HG03175 (cell line): ENCODE data around the gene LRRTM1.

Experiments
- ATAC-seq: cut with Tn5 transposase; IDR thresholded peaks from one replicate; pipeline ENCODE4 v1.9.1; 2021; ENCODE audit warnings: mild to moderate bottlenecking, moderate library complexity; ENCODE audit not compliant: unreplicated experiment

The LRRTM1 gene

GRCh38 chr2:80303909-80304837 lies at the start of gene LRRTM1:
TSS of gene LRRTM1 (minus strand) at chr2:80304752. CDS start at chr2:80303819, 933 bp downstream.
- ATAC-seq = no peak

GRCh38 chr2:80351231-80351630 lies 46.7 kb upstream of the LRRTM1 start:
- ATAC-seq = no peak

DNA sequence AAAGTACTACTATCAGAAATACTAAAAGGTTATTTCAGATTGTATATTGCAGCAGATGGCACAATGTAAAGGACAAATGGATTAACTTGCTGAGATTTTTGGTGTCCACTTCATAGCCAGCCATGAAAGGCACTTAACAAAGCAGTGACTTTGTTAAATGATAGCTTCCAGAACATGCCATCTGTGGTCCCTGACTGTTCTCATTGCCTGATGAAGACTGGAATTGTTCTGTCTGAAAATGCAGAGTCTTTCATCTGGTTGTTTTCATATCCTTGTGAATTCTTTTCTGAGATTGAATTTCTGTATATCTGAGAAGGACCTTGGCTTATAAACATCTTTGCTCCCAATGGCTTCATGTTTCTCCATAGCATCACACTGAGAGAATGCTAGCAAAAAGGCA lies 44.4 kb upstream of the LRRTM1 start:
- no peak for ATAC-seq

GRCh38 chr2:80348078-80348477 lies 43.5 kb upstream of the LRRTM1 start:
- no peak for ATAC-seq

- no peak for ATAC-seq
Measured at GRCh38 chr2:80340022-80340421, 35.5 kb upstream of the LRRTM1 start.

GRCh38 chr2:80338794-80339193 lies 34.2 kb upstream of the LRRTM1 start:
- no peak for ATAC-seq

DNA sequence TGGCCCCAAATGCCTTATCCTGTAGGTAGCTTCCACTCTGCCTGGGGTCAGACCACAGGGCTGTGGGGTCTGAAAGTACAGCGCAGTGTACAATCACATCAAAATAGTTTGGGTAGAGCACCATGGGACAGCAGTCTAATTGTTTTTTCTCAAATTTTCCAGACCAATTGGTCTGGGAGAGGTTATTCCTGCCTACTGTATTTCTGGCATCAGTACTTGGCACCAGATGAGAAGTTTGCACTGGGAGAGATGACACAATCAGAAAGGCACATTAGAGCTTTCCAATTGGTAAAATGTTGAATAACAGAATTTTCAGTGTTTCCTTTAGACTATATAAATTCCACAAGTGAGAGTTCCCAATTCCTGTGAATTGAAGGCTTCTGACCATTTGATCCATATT lies 30.9 kb upstream of the LRRTM1 start:
- no peak for ATAC-seq

- ATAC-seq = no peak
Measured at GRCh38 chr2:80333886-80334285, 29.3 kb upstream of the LRRTM1 start.

DNA sequence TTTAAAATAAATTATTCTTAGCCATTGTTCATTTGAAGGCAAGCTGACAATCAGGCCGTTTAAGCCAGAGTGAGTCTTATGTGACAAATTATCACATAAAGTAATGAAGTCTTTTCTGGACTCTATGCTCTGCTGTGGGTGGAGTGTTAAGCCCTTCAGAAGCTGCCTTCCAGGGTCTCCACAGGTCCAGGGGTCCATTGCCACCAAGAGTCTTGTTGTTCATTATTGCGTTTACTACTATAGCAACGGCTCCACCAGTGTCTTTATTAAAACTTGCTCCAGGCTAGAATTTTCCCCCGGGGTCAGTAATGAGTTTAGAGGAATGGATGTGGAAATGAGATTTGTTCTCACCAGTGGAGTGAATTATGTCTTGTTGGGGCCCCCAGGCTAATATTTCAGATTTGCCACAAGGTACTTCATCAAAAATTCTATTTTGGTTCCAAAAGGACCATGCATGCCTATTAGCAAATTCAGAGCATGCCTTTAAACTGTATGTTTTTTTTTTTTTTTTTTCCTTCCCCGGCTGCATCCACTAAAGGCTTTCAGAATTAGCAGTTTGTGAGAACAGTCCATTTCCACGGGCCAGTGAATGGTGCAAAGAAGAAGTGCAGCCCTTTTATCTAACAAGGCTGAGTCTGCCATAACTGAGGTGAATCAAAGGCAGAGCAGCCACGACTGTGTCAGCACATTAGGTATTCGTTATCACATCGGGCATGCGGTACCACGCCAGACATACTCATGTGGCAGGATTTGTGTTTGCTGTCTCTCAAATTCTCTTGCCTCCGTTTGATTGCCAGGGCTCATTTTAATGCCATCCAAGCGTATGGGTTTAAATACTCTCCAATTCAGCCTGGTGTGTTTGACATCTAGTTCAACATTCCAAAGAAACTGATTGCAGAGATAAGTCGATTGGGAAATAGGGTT lies 26.2 kb upstream of the LRRTM1 start:
- no peak for ATAC-seq

- no peak for ATAC-seq
Measured at GRCh38 chr2:80329491-80329890, 24.9 kb upstream of the LRRTM1 start.

- ATAC-seq = no peak
Measured at GRCh38 chr2:80328159-80328571, 23.6 kb upstream of the LRRTM1 start.

- no peak for ATAC-seq
Measured at GRCh38 chr2:80326861-80327260, 22.3 kb upstream of the LRRTM1 start.

GRCh38 chr2:80326214-80326613 lies 21.7 kb upstream of the LRRTM1 start:
- ATAC-seq = no peak

GRCh38 chr2:80324525-80324924 lies 20.0 kb upstream of the LRRTM1 start:
- ATAC-seq = no peak

DNA sequence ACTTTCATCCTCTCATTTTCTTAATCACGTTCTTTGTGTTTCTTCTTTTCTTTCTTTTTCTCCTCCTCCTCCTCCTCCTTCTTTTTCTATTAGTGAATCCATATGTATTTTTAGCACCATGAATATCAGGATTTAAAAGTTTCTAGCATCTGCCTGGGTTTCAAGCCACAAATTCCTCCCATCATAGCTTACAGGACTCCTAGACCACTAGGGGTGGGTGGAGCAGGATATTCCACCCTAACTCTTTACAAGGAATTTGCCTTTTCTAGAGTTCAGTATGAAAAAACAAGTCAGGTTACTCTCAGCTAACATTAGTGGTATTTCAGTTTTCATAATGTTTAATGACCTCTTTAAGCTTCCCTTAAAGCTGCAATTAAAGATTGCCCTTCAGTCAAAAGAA lies 19.1 kb upstream of the LRRTM1 start:
- ATAC-seq = no peak

- ATAC-seq = no peak
Measured at GRCh38 chr2:80322958-80323357, 18.4 kb upstream of the LRRTM1 start.

DNA sequence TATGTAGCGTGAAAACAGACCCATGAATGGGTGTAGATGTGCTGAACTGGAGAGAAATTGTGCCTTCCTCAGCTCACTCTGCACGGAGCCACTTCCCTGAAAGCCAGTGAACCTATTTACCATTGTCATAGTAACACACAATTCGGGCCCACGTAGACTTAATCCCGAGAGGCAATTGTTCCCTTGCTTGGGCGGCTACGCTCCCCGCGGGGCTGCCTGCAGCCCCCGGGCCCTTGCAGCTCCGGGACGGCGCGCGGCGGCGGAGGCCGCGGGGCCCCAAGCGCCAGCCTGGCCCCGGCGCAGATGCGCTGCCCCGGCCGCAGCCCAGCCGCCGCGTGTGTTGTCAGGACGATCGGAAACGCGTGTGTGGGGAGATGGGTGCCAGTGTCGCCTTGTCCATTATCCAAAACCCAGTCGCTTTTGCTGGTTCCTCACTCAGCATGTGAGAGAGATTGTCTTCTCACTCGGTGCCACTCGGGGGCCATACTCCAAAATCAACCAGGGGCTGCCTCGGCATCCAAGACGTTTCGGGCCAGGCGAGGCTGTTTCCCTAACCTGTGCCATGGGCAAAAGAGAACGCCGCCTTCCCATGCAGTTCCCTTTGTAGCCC lies 17.9 kb upstream of the LRRTM1 start:
- ATAC-seq = no peak

- no peak for ATAC-seq
Measured at GRCh38 chr2:80312282-80312839, 7.8 kb upstream of the LRRTM1 start.

DNA sequence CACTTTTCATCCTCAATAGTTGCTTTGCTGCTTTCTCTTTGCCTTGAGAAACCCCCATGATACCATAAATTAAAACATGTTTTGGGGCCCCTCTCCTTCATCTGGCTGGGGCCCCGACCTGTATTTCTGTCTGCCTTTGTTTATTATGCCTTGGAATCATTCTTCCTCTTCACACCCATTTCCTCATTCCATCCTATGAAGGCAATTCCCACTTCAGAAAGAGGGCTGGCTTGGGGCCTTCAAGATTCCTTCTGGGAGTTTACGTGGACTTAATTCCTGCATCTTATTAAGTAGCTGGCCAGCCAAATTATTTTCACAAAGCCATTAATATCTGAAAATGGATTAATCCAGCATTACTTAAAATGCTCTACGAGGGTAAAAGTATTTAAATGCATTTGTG lies 6.8 kb upstream of the LRRTM1 start:
- no peak for ATAC-seq

- ATAC-seq = no peak
Measured at GRCh38 chr2:80303006-80303908, 1.3 kb downstream of the LRRTM1 start.
